ENCODE data around the gene HERC6.

DNA sequence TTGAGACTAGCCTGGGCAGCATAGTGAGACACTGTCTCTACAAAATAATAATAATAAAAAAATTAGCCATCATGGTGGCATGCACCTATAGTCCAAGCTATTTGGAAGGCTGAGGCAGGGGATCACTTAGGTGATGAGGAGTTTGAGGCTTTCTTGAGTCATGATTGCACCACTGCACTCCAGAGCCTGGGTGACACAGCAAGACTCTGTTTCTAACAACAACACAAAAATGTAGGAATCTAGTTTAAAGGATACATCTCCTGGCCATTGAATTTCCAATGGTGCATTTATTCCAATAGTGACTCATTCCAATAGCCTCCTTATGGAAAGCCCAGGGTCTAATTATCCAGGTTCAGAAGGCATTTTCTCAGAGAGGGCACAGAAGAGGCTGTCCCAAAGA is 21.9 kb upstream of the HERC6 start:
- TF ChIP-seq ZNF560 (tag by site-specific recombination; IDR thresholded peaks at IDR 0.05; ENCODE audit: borderline replicate concordance) (no peak), ZNF426 (tag by site-specific recombination; IDR thresholded peaks at IDR 0.05) (no peak), ZBTB21 (tag by site-specific recombination; IDR thresholded peaks at IDR 0.05) (no peak), ZNF239 (tag by site-specific recombination; IDR thresholded peaks at IDR 0.05) (no peak), BCL11B (tag by site-specific recombination; IDR thresholded peaks at IDR 0.05; ENCODE audit: low read depth) (no peak), ZNF624 (tag by site-specific recombination; IDR thresholded peaks at IDR 0.05) (no peak), ZNF555 (tag by site-specific recombination; conservative IDR thresholded peaks at IDR 0.05) (no peak), ZNF23 (tag by site-specific recombination; IDR thresholded peaks at IDR 0.05; ENCODE audit: borderline replicate concordance) (no peak), ZBTB8A (tag by site-specific recombination; IDR thresholded peaks at IDR 0.05) (no peak), ZFP41 (tag by site-specific recombination; IDR thresholded peaks at IDR 0.05; ENCODE audit: borderline replicate concordance) (no peak), ZSCAN16 (tag by site-specific recombination; IDR thresholded peaks at IDR 0.05) (no peak), ZNF416 (tag by site-specific recombination; IDR thresholded peaks at IDR 0.05) (no peak)
- TF ChIP-seq, protein P1, sequence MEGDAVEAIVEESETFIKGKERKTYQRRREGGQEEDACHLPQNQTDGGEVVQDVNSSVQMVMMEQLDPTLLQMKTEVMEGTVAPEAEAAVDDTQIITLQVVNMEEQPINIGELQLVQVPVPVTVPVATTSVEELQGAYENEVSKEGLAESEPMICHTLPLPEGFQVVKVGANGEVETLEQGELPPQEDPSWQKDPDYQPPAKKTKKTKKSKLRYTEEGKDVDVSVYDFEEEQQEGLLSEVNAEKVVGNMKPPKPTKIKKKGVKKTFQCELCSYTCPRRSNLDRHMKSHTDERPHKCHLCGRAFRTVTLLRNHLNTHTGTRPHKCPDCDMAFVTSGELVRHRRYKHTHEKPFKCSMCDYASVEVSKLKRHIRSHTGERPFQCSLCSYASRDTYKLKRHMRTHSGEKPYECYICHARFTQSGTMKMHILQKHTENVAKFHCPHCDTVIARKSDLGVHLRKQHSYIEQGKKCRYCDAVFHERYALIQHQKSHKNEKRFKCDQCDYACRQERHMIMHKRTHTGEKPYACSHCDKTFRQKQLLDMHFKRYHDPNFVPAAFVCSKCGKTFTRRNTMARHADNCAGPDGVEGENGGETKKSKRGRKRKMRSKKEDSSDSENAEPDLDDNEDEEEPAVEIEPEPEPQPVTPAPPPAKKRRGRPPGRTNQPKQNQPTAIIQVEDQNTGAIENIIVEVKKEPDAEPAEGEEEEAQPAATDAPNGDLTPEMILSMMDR (tag by site-specific recombination; IDR thresholded peaks at IDR 0.05) = no peak
- TF ChIP-seq, protein P2, sequence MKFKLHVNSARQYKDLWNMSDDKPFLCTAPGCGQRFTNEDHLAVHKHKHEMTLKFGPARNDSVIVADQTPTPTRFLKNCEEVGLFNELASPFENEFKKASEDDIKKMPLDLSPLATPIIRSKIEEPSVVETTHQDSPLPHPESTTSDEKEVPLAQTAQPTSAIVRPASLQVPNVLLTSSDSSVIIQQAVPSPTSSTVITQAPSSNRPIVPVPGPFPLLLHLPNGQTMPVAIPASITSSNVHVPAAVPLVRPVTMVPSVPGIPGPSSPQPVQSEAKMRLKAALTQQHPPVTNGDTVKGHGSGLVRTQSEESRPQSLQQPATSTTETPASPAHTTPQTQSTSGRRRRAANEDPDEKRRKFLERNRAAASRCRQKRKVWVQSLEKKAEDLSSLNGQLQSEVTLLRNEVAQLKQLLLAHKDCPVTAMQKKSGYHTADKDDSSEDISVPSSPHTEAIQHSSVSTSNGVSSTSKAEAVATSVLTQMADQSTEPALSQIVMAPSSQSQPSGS (tag by site-specific recombination; IDR thresholded peaks at IDR 0.05; ENCODE audit: low read depth) = no peak

Data from HEK293 (cell line).